GM18505 (cell line): ENCODE data around the gene PIK3C2A.
A peak's percentile ranks its signal among the peaks of the same experiment; 100 is the strongest.
"Not testable (repeated sequence)": the region's sequence is repeated elsewhere in the genome, so short reads cannot be mapped to it uniquely, and the experiment has no call there.

Experiments used
- ATAC-seq: cut with Tn5 transposase; IDR thresholded peaks from one replicate; pipeline ENCODE4 v1.9.1; 2021; ENCODE audit not compliant: unreplicated experiment
- POLR2A ChIP-seq: IDR thresholded peaks from 4 replicates; pipeline ENCODE4 v1.6.1; 2011; ENCODE audit warnings: borderline replicate concordance; ENCODE audit not compliant: insufficient read depth, insufficient read length; ENCODE audit errors: extremely low read depth

The PIK3C2A gene

GRCh38 chr11:17207317-17208256 is at the start of gene PIK3C2A:
Gene PIK3C2A (minus strand): TSS chr11:17207986. CDS start chr11:17169741, 38,245 bp downstream.
- peak; percentile 97 for ATAC-seq
- peak; percentile 93 for TF ChIP-seq POLR2A

- TF ChIP-seq POLR2A = no peak
- no peak for ATAC-seq
These were observed 49.4 kb upstream of the PIK3C2A start for GRCh38 chr11:17257196-17257595.

GRCh38 chr11:17256512-17256911 is 48.7 kb upstream of the PIK3C2A start:
- no peak for ATAC-seq
- TF ChIP-seq POLR2A = no peak

GRCh38 chr11:17252704-17253103 is 44.9 kb upstream of the PIK3C2A start:
- TF ChIP-seq POLR2A = no peak
- no peak for ATAC-seq

- no peak for ATAC-seq
- TF ChIP-seq POLR2A = no peak
These were observed 43.0 kb upstream of the PIK3C2A start for GRCh38 chr11:17250561-17251350.

GRCh38 chr11:17244046-17244445 is 36.3 kb upstream of the PIK3C2A start:
- no peak for TF ChIP-seq POLR2A
- peak; percentile 79 for ATAC-seq

GRCh38 chr11:17242954-17243353 is 35.2 kb upstream of the PIK3C2A start:
- not testable (repeated sequence) for ATAC-seq

- no peak for ATAC-seq
- no peak for TF ChIP-seq POLR2A
These were observed 33.0 kb upstream of the PIK3C2A start for GRCh38 chr11:17240780-17241179.

GRCh38 chr11:17239927-17240326 is 32.1 kb upstream of the PIK3C2A start:
- ATAC-seq = not testable (repeated sequence)

- ATAC-seq = no peak
- TF ChIP-seq POLR2A = no peak
These were observed 30.6 kb upstream of the PIK3C2A start for GRCh38 chr11:17238377-17238776.

- ATAC-seq = no peak
These were observed 25.3 kb upstream of the PIK3C2A start for GRCh38 chr11:17233101-17233500.

GRCh38 chr11:17230867-17231851 is 23.4 kb upstream of the PIK3C2A start:
- no peak for TF ChIP-seq POLR2A
- ATAC-seq = peak; percentile 95

More at GRCh38 chr11:17233101-17233500, 25.3 kb upstream of the PIK3C2A start:
- no peak for TF ChIP-seq POLR2A
